ENCODE measurements around the gene ASL. TPM values are rescaled to one million over a fixed set of nuclear protein-coding genes. Genes with fewer than 3 reads are reported as not detected.
"Not testable (repeated sequence)": the region's sequence is repeated elsewhere in the genome, so short reads cannot be mapped to it uniquely, and the experiment has no call there.

Gene ASL
- total RNA-seq = 10 to 100 TPM; 43.2 to 54.7 TPM

DNA sequence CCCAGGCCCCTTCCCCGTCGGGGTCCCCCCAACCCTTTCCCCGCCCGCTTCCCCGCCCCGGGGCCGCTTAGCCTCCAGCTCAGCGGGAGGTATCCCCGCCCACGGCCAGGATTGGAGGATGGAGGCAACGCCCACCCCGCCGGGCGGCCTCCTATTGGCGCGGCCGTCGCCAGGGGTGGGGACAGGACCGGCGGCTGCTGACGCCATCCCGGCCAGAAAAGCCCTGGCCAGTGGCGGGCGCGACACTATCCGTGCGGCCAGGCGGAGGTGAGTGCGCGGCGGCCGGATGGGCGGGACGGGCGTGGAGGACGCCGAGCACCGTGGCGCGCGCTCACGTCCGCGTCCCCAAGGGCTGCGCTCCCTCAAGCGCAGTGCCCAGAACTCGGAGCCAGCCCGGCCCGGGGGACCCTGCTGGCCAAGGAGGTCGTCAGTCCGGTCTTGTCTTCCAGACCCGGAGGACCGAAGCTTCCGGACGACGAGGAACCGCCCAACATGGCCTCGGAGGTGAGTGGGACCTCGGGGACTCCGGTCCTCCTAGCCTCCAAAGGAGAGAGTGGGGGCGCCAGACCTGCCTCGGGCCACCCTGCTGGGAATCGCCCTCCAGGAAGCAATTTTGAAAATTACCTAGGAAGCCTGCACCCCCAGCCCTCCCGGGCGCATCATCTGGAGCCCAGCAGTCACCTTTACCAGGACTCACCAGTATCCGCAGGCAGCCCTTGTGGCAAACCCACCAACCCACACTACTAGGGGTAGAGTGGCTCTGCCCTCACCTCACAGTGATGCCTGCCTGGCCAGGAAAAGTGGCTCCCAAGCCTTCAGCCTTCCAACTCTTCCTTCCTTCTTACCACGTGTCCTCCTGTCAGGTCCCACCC is at the start of gene ASL:
TSS of gene ASL (plus strand) at position 230 of the 872 bp plus-strand sequence. CDS start at position 493, 263 bp downstream.
- DNase-seq (ENCODE audit: low spot score) = peak; percentile 76
- Histone ChIP-seq H3K4me1 (ENCODE audit: control insufficient read depth in 1 of 2, low read depth in 2 of 2) (peaks cover 11 to 14% of the 10 kb centered on the region in 2 donors), H3K4me3 (peak within 1 kb of the TSS; percentile 100), H3K36me3 (no peaks in the 10 kb centered on the region), H3K9me3 (no peaks in the 10 kb centered on the region), H3K27ac (peak within 1 kb of the TSS in 1 of 2 donors; percentile 64), H3K27me3 (replicated peaks; ENCODE audit: insufficient read depth) (no peaks in the 10 kb centered on the region)
- TF ChIP-seq, protein P1, sequence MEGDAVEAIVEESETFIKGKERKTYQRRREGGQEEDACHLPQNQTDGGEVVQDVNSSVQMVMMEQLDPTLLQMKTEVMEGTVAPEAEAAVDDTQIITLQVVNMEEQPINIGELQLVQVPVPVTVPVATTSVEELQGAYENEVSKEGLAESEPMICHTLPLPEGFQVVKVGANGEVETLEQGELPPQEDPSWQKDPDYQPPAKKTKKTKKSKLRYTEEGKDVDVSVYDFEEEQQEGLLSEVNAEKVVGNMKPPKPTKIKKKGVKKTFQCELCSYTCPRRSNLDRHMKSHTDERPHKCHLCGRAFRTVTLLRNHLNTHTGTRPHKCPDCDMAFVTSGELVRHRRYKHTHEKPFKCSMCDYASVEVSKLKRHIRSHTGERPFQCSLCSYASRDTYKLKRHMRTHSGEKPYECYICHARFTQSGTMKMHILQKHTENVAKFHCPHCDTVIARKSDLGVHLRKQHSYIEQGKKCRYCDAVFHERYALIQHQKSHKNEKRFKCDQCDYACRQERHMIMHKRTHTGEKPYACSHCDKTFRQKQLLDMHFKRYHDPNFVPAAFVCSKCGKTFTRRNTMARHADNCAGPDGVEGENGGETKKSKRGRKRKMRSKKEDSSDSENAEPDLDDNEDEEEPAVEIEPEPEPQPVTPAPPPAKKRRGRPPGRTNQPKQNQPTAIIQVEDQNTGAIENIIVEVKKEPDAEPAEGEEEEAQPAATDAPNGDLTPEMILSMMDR (IDR thresholded peaks at IDR 0.05) = no peak
- ATAC-seq (ENCODE audit: insufficient number of reproducible peaks, low FRiP score, low read depth) = peak; percentile 98

DNA sequence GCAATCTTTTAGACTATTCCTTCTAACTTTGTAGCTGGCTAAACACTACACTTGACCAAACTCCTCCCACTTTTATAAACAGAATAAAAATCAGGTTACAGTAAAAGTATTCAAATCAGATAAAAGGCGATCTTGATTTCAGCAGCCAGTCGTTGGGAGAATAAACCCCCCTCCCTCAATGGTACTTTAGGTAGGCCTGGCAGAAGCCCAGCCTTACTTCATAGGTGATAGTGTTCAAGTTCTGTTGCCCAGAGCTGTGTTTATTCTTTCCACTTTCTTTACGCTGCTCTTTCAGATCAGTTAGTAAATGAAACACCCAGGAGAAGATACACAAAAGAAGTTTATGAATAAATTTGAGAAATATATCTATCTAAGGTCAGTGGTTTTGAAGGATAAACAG is 47.3 kb upstream of the ASL start:
- H3K36me3 ChIP-seq; H3K27ac ChIP-seq; H3K9me3 ChIP-seq; H3K27me3 ChIP-seq (replicated peaks; ENCODE audit: insufficient read depth); ATAC-seq (ENCODE audit: insufficient number of reproducible peaks, low FRiP score, low read depth); H3K4me3 ChIP-seq; DNase-seq (ENCODE audit: low spot score); H3K4me1 ChIP-seq (ENCODE audit: control insufficient read depth in 1 of 2, low read depth in 2 of 2): not testable (repeated sequence)

DNA sequence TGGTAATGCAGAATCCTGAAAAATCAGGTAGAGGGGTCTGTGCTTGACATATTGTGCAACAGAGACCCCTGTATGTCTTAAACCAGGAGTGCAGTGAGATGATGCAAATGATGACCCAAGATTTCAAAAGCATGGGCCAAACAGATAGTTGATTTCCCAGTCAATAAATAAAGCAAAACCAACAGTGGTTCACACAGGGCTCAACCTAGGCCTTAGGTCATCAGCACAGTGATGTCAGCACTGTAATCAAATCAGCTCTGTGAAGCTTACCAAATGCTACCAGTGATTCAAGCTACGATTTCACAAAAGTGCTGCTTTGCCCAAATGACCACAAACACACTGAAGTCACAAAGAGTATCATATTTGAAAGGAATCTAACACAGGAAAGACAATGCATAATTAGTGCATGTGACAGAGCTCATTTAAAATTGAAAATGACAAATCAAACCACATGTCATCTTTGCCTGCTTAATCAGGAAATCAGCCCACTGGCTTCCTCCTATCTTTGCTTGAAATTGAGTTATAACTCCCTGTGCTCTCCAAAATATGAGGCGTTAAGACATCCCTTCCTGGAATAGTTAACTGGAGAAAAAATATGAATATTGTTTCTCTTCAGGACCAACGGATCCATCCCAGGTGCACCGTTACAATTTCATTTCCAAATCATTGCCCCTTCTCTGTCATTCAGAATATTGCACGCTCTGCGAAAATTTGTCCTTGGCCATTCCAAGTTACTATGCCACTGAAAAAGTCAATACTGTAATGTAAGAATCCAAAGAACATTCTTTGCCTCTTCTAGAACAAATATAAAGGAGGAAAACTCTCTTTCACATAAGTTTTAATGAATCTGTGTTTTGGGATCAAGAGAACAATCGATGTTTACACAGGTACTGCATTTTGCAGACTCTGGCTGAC is 41.9 kb upstream of the ASL start:
- no peak for ATAC-seq (ENCODE audit: insufficient number of reproducible peaks, low FRiP score, low read depth)

DNA sequence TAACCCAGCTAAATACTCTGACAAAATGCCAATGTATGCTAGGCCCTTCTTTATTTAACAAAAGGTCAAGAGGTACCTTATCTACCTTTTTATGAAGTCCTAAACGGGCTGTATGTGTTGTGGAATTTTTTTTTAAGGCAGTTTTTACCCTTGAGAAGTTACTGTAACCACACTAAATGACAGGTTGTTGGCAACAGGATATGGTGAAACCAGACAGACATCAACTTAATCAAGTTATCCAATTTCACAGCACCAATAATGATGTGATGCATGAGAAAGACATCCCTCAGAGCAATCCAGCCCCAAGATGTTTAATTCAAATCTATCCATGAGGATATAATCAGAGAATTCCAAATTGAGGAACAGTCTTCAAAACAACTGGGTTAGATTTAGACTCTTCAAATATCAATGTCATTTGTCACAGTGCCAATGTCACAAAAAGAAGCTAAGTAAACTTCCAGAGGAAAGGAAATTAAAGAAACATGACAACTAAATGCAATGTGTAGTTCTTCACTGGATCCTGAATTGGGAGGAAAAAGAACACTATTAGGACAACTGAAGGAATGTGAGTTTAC is 41.1 kb upstream of the ASL start:
- not testable (repeated sequence) for ATAC-seq (ENCODE audit: insufficient number of reproducible peaks, low FRiP score, low read depth); H3K9me3 ChIP-seq; H3K4me3 ChIP-seq; H3K36me3 ChIP-seq; H3K4me1 ChIP-seq (ENCODE audit: control insufficient read depth in 1 of 2, low read depth in 2 of 2); DNase-seq (ENCODE audit: low spot score); H3K27me3 ChIP-seq (replicated peaks; ENCODE audit: insufficient read depth); H3K27ac ChIP-seq

More for the DNA sequence above, 41.9 kb upstream of the ASL start:
- no peaks in the 10 kb centered on the region for H3K27me3 ChIP-seq (replicated peaks; ENCODE audit: insufficient read depth)
- TF ChIP-seq, protein P1 (IDR thresholded peaks at IDR 0.05) = no peak
- H3K4me1 ChIP-seq (ENCODE audit: control insufficient read depth in 1 of 2, low read depth in 2 of 2) = no peaks in the 10 kb centered on the region
- no peaks in the 10 kb centered on the region for H3K36me3 ChIP-seq
- no peaks in the 10 kb centered on the region for H3K9me3 ChIP-seq
- no peak for DNase-seq (ENCODE audit: low spot score)
- H3K27ac ChIP-seq = no peak overlapping the region
- H3K4me3 ChIP-seq = no peak overlapping the region

DNA sequence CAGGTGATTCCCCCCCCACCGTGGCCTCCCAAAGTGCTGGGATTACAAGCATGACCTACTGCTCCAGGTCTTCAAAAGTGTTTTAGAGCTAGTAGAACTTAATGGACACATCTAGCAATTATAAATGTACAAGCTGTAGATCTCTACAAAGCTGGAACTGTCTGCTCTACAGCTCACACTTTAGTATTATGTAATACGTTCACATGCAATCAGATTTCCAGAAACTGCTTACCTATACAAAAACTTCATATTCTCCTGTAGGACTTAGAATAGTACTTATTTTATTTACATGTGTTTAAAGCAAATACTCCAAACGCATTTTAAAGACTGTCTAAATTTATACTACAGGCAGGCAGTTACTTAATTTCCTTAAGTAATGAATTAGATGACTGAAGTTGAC is 39.2 kb upstream of the ASL start:
- no peak for ATAC-seq (ENCODE audit: insufficient number of reproducible peaks, low FRiP score, low read depth)
- DNase-seq (ENCODE audit: low spot score) = no peak
- TF ChIP-seq, protein P1 (IDR thresholded peaks at IDR 0.05) = no peak
- no peak overlapping the region for H3K27ac ChIP-seq
- no peak overlapping the region for H3K4me3 ChIP-seq
- H3K27me3 ChIP-seq (replicated peaks; ENCODE audit: insufficient read depth) = no peaks in the 10 kb centered on the region
- no peaks in the 10 kb centered on the region for H3K4me1 ChIP-seq (ENCODE audit: control insufficient read depth in 1 of 2, low read depth in 2 of 2)
- no peaks in the 10 kb centered on the region for H3K36me3 ChIP-seq
- no peaks in the 10 kb centered on the region for H3K9me3 ChIP-seq
